ENCODE measurements around the gene HSPA2. TPM values are rescaled to one million over a fixed set of nuclear protein-coding genes. Genes with fewer than 3 reads are reported as not detected.

The HSPA2 gene
- total RNA-seq, 1 experiment from 2014 or later, result 16.5 TPM

DNA sequence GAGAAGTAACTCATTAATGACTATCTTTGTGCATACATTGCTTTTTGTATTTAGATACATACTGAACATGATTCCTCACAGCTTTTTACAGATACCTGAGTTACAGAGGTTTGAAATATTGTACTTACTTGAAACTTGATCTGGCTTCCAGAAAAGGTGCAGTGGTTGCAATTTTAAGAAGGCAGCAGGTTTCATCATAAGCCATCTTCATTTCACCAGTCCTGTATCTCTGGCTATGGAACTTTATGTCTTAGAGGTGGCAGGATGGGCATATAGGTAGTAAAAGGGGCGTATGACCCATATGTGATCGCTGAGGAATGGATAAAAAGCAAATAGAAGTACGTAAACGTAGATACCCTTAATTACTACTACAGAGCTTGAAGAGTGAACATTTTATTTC is 22.3 kb upstream of the HSPA2 start:
- Histone ChIP-seq H4K20me1 (ENCODE audit: low read length) (peaks cover 60% of the 10 kb centered on the region), H3F3A (ENCODE audit: low read length, unreplicated experiment) (peaks cover 4% of the 10 kb centered on the region), H3K4me1 (ENCODE audit: insufficient read depth, low read length) (peaks cover 24% of the 10 kb centered on the region), H3K4me2 (ENCODE audit: low read length) (no peak overlapping the region), H3K9me2 (replicated peaks; ENCODE audit: low read length) (no peaks in the 10 kb centered on the region), H3K79me2 (ENCODE audit: low read length) (peaks cover 95% of the 10 kb centered on the region), H2AFZ (ENCODE audit: low read length) (no peak overlapping the region), H3K27ac (ENCODE audit: low read length) (no peak overlapping the region), H3K9me3 (ENCODE audit: low read length) (no peaks in the 10 kb centered on the region), H3K36me3 (ENCODE audit: low read depth, low read length) (peaks cover 26% of the 10 kb centered on the region), H3K27me3 (ENCODE audit: low read length) (no peaks in the 10 kb centered on the region), H3K4me3 (ENCODE audit: low read length) (no peak overlapping the region), H3K9ac (ENCODE audit: low read length) (no peak overlapping the region)
- TF ChIP-seq EZH2 (IDR thresholded peaks at IDR 0.05; ENCODE audit: low read length, unreplicated experiment) (no peak), EZH2phosphoT487 (IDR thresholded peaks at IDR 0.05; ENCODE audit: borderline replicate concordance, low read length) (no peak)
- TF ChIP-seq, protein P1, sequence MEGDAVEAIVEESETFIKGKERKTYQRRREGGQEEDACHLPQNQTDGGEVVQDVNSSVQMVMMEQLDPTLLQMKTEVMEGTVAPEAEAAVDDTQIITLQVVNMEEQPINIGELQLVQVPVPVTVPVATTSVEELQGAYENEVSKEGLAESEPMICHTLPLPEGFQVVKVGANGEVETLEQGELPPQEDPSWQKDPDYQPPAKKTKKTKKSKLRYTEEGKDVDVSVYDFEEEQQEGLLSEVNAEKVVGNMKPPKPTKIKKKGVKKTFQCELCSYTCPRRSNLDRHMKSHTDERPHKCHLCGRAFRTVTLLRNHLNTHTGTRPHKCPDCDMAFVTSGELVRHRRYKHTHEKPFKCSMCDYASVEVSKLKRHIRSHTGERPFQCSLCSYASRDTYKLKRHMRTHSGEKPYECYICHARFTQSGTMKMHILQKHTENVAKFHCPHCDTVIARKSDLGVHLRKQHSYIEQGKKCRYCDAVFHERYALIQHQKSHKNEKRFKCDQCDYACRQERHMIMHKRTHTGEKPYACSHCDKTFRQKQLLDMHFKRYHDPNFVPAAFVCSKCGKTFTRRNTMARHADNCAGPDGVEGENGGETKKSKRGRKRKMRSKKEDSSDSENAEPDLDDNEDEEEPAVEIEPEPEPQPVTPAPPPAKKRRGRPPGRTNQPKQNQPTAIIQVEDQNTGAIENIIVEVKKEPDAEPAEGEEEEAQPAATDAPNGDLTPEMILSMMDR (conservative IDR thresholded peaks at IDR 0.05; ENCODE audit: low read depth, low read length), result no peak
- no peak for ATAC-seq
- intact Hi-C loops (cut with micrococcal nuclease), result no loop called here
- POLR2A ChIA-PET (ENCODE audit: unreplicated experiment), result no interaction called here
- no peak for DNase-seq
- CTCF ChIA-PET, result interaction anchor here (0.5 kb wide), 1 partner anchor 206 kb away, joined by 3 read pairs; no protein-coding TSS in a partner anchor
- no TSS peak for BruUV-seq (replicated peaks)

DNA sequence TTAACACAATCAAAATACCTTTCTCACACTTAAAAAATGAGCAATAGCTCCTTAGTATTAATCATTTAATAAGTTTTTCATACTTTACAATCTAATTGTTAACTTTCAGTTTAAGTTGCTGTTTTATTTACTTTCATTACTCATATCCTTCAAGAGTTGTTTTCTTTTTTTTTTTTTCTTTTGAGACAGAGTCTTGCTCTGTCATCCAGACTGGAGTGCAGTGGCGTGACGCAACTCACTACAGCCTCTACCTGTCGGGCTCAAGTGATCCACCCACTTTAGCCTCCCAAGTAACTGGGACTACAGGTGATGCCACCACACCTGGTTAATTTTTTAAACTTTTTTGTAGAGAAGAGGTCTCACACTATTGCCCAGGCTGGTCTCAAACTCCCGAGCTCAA is 19.8 kb upstream of the HSPA2 start:
- peaks cover 77% of the 10 kb centered on the region for H3K79me2 ChIP-seq (ENCODE audit: low read length)
- CTCF ChIA-PET, result interaction anchor here (0.6 to 0.7 kb wide), 5 partner anchors 10 to 481 kb away, joined by 3 to 10 read pairs (median 6); no protein-coding TSS in a partner anchor
- no peak overlapping the region for H3K9ac ChIP-seq (ENCODE audit: low read length)
- ATAC-seq (peak; percentile 95), DNase-seq (peak; percentile 76)
- TF ChIP-seq EZH2 (IDR thresholded peaks at IDR 0.05; ENCODE audit: low read length, unreplicated experiment), result no peak
- TF ChIP-seq, protein P1 (conservative IDR thresholded peaks at IDR 0.05; ENCODE audit: low read depth, low read length), result no peak
- TF ChIP-seq EZH2phosphoT487 (IDR thresholded peaks at IDR 0.05; ENCODE audit: borderline replicate concordance, low read length), result no peak
- H3K4me2 ChIP-seq (ENCODE audit: low read length), result peak overlapping the region; percentile 71
- H3K9me3 ChIP-seq (ENCODE audit: low read length), result no peaks in the 10 kb centered on the region
- H2AFZ ChIP-seq (ENCODE audit: low read length), result no peak overlapping the region
- H3K4me3 ChIP-seq (ENCODE audit: low read length), result no peak overlapping the region; the same call in 1 of the 2 replicates
- peaks cover 9% of the 10 kb centered on the region for H3K4me1 ChIP-seq (ENCODE audit: insufficient read depth, low read length)
- no TSS peak for BruUV-seq (replicated peaks)
- H3K9me2 ChIP-seq (replicated peaks; ENCODE audit: low read length), result no peaks in the 10 kb centered on the region
- peaks cover 36% of the 10 kb centered on the region for H3K36me3 ChIP-seq (ENCODE audit: low read depth, low read length)
- intact Hi-C loops (cut with micrococcal nuclease), result loop anchor here (1.0 to 2.0 kb wide), 2 partner anchors 10 to 14 kb away; no protein-coding TSS in a partner anchor
- H3K27ac ChIP-seq (ENCODE audit: low read length), result peak overlapping the region; percentile 73
- H3K27me3 ChIP-seq (ENCODE audit: low read length), result no peaks in the 10 kb centered on the region
- H4K20me1 ChIP-seq (ENCODE audit: low read length), result peaks cover 46% of the 10 kb centered on the region
- H3F3A ChIP-seq (ENCODE audit: low read length, unreplicated experiment), result peaks cover 4% of the 10 kb centered on the region
- POLR2A ChIA-PET (ENCODE audit: unreplicated experiment), result interaction anchor here (0.6 to 0.7 kb wide), 3 partner anchors 17 to 178 kb away, joined by 3 to 5 read pairs (median 4); no protein-coding TSS in a partner anchor

DNA sequence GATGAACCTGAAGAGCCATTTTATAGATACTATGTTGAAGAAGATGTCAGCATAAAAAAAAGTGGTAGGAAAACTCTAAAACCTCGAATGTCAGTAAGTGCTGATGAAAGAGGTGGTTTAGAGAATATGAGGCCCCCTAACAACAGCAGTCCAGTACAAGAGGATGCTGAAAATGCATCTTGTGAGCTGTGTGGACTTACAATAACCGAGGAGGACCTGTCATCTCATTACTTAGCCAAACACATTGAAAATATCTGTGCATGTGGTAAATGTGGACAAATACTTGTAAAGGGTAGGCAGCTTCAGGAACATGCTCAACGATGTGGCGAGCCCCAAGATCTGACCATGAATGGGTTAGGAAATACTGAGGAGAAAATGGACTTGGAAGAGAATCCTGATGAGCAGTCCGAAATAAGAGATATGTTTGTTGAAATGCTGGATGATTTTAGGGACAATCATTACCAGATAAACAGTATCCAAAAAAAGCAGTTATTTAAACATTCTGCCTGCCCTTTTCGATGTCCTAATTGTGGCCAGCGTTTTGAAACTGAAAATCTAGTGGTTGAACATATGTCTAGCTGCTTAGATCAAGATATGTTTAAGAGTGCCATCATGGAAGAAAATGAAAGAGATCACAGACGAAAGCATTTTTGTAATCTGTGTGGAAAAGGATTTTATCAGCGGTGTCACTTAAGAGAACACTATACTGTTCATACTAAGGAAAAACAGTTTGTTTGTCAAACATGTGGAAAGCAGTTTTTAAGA is 17.8 kb upstream of the HSPA2 start:
- Histone ChIP-seq H3K36me3 (ENCODE audit: low read depth, low read length) (peaks cover 33% of the 10 kb centered on the region), H3K9ac (ENCODE audit: low read length) (no peak overlapping the region), H3F3A (ENCODE audit: low read length, unreplicated experiment) (peaks cover 4% of the 10 kb centered on the region), H3K4me1 (ENCODE audit: insufficient read depth, low read length) (peaks cover 9% of the 10 kb centered on the region), H4K20me1 (ENCODE audit: low read length) (peaks cover 33% of the 10 kb centered on the region), H3K9me3 (ENCODE audit: low read length) (no peaks in the 10 kb centered on the region), H3K27ac (ENCODE audit: low read length) (no peak overlapping the region), H2AFZ (ENCODE audit: low read length) (no peak overlapping the region), H3K4me2 (ENCODE audit: low read length) (no peak overlapping the region), H3K9me2 (replicated peaks; ENCODE audit: low read length) (no peaks in the 10 kb centered on the region), H3K79me2 (ENCODE audit: low read length) (peaks cover 58% of the 10 kb centered on the region), H3K4me3 (ENCODE audit: low read length) (no peak overlapping the region), H3K27me3 (ENCODE audit: low read length) (no peaks in the 10 kb centered on the region)
- intact Hi-C loops (cut with micrococcal nuclease), result no loop called here
- ATAC-seq, result no peak
- TSS peak; percentile 18 for BruUV-seq (replicated peaks)
- ChIA-PET CTCF (no interaction called here), POLR2A (ENCODE audit: unreplicated experiment) (no interaction called here)
- DNase-seq, result no peak
- TF ChIP-seq, protein P1 (conservative IDR thresholded peaks at IDR 0.05; ENCODE audit: low read depth, low read length), result no peak
- TF ChIP-seq EZH2phosphoT487 (IDR thresholded peaks at IDR 0.05; ENCODE audit: borderline replicate concordance, low read length) (no peak), EZH2 (IDR thresholded peaks at IDR 0.05; ENCODE audit: low read length, unreplicated experiment) (no peak)

Measured in PC-3 (cell line).